ENCODE results near the gene NR1I3. TPM values are rescaled to one million over a fixed set of nuclear protein-coding genes. Genes with fewer than 3 reads are reported as not detected.
"Not testable (repeated sequence)": the region's sequence is repeated elsewhere in the genome, so short reads cannot be mapped to it uniquely, and the experiment has no call there.

Gene NR1I3
- total RNA-seq, 6 donors from 2014 or later: not detected

- H3K27me3 ChIP-seq: peaks cover 0 to 13% (median 3%) of the 10 kb centered on the region in 4 donors
- WGBS, 2 donors: 41 to 42% methylated on average over 6 of the region's 6 CpGs
- H3K36me3 ChIP-seq: no peaks in the 10 kb centered on the region
- peaks cover 5 to 19% (median 9%) of the 10 kb centered on the region in 4 donors for H3K4me1 ChIP-seq
- no peak overlapping the region for H3K27ac ChIP-seq
- H3K9me3 ChIP-seq: peaks cover 0 to 12% (median 9%) of the 10 kb centered on the region in 4 donors
- ATAC-seq (ENCODE audit: low FRiP score in 2 of 2) (no peak), DNase-seq (no peak)
- no peak for TF ChIP-seq EP300 (IDR thresholded peaks at IDR 0.05)
- TF ChIP-seq, protein P1, sequence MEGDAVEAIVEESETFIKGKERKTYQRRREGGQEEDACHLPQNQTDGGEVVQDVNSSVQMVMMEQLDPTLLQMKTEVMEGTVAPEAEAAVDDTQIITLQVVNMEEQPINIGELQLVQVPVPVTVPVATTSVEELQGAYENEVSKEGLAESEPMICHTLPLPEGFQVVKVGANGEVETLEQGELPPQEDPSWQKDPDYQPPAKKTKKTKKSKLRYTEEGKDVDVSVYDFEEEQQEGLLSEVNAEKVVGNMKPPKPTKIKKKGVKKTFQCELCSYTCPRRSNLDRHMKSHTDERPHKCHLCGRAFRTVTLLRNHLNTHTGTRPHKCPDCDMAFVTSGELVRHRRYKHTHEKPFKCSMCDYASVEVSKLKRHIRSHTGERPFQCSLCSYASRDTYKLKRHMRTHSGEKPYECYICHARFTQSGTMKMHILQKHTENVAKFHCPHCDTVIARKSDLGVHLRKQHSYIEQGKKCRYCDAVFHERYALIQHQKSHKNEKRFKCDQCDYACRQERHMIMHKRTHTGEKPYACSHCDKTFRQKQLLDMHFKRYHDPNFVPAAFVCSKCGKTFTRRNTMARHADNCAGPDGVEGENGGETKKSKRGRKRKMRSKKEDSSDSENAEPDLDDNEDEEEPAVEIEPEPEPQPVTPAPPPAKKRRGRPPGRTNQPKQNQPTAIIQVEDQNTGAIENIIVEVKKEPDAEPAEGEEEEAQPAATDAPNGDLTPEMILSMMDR (IDR thresholded peaks at IDR 0.05): no peak
- no peak for TF ChIP-seq POLR2A (IDR thresholded peaks at IDR 0.05)
- TF ChIP-seq POLR2AphosphoS5 (IDR thresholded peaks at IDR 0.05): no peak
- H3K4me3 ChIP-seq: peak overlapping the region in 3 of 4 donors; percentile 44 to 59 (median 44)
Measured at GRCh38 chr1:161259345-161259702, 21.3 kb upstream of the NR1I3 start.

DNA sequence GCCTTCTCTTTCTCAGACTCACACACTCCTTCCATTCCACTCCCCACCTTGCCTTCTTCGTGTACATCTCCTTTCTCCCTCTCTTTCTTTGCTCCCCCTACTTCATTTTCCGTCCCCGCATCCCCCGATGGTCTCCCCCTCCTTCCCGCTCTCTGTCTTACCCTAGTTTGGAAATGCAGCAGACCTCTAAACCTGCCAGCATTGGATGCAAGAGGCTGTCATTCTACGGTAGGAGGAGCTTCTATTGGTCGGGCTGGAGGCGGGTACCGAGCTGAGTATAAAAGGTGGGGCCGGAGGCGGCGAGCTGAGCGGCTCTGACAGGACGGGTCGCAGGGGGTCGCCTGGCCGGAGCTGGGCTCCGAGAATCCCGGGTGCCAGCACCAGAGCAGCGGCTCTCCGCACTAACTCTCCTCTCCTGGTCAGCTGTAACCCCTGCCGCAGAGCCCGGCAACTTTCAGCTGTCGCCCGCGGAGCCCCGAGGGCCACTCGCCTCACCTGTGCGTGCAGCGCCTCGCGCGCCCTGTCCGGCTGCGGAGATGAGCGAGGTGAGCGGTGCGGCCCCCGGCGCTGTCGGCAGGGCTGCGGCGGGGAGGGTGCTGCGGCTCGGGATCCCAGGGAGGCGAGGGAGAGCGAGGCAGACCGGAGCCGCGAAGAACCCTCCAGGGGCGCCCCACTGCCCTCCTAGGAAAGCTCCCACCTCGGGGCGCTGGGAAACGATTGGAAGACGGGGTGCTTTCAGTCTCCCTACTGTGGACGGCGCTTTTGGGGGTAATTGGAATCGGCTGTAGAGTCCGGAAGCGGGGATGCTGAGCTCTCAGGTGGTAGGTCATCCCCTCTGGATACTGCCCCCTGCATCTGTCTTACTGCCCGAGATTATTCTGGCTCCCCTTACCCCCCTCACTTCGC, 20.7 kb upstream of the NR1I3 start, which contains the start of gene PCP4L1:
Gene PCP4L1, plus strand, starts transcription at position 307 of the 906 bp plus-strand sequence. Its CDS starts 230 bp downstream, at position 537.
- Histone ChIP-seq H3K9me3 (peaks cover 0 to 12% (median 9%) of the 10 kb centered on the region in 4 donors), H3K4me1 (peaks cover 5 to 19% (median 9%) of the 10 kb centered on the region in 4 donors), H3K36me3 (no peaks in the 10 kb centered on the region), H3K27ac (no peak within 1 kb of the TSS), H3K27me3 (peaks cover 0 to 13% (median 3%) of the 10 kb centered on the region in 4 donors), H3K4me3 (peak within 1 kb of the TSS in 3 of 4 donors; percentile 44 to 59 (median 44))
- peak in 2 of 4 donors; percentile 28 to 59 for TF ChIP-seq POLR2A (IDR thresholded peaks at IDR 0.05)
- peak in 1 of 2 donors; percentile 17 for TF ChIP-seq POLR2AphosphoS5 (IDR thresholded peaks at IDR 0.05)
- TF ChIP-seq, protein P1 (IDR thresholded peaks at IDR 0.05): no peak
- DNase-seq (peak; percentile 72 to 89), ATAC-seq (ENCODE audit: low FRiP score in 2 of 2) (peak; percentile 81 to 82)
- 3 to 4% methylated on average over 29 to 53 of the region's 62 CpGs for WGBS, 2 donors

GRCh38 chr1:161257109-161257508, 19.1 kb upstream of the NR1I3 start:
- not testable (repeated sequence) for H3K4me3 ChIP-seq; H3K36me3 ChIP-seq; ATAC-seq (ENCODE audit: low FRiP score in 2 of 2); DNase-seq
- Histone ChIP-seq H3K27ac (peak overlapping the region in 1 of 4 donors; percentile 9), H3K9me3 (peaks cover 0 to 12% (median 9%) of the 10 kb centered on the region in 4 donors), H3K4me1 (peaks cover 5 to 19% (median 9%) of the 10 kb centered on the region in 4 donors), H3K27me3 (peaks cover 0 to 13% (median 3%) of the 10 kb centered on the region in 4 donors)
- 87 to 97% methylated on average over 5 of the region's 5 CpGs for WGBS, 2 donors

- DNase-seq; H3K27ac ChIP-seq; H3K36me3 ChIP-seq; H3K4me3 ChIP-seq; ATAC-seq (ENCODE audit: low FRiP score in 2 of 2): not testable (repeated sequence)
- H3K4me1 ChIP-seq: peaks cover 5 to 15% (median 9%) of the 10 kb centered on the region in 4 donors
- 69 to 70% methylated on average over 4 of the region's 4 CpGs for WGBS, 2 donors
- H3K9me3 ChIP-seq: peaks cover 0 to 12% (median 9%) of the 10 kb centered on the region in 4 donors
- H3K27me3 ChIP-seq: peaks cover 0 to 13% (median 3%) of the 10 kb centered on the region in 4 donors
Measured at GRCh38 chr1:161255955-161256520, 18.0 kb upstream of the NR1I3 start.

DNA sequence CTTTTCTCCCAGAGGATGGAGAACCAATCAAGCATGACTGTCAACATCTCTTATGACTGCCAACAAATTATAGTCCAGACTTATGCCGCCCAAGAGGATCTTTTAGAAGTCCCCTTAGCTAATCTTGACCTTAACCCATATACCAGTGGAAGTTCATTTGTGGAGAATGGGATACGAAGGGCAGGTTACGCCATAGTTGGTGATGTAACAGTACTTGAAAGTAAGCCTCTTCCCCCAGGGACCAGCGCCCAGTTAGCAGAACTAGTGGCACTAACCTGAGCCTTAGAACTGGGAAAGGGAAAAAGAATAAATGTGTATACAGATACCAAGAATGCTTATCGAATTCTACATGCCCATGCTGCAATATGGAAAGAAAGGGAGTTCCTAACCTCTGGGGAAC, 17.3 kb upstream of the NR1I3 start:
- peak in 1 of 2 donors; percentile 38 for DNase-seq
- peak in 1 of 4 donors; percentile 6 for TF ChIP-seq POLR2A (IDR thresholded peaks at IDR 0.05)
- 48 to 63% methylated on average over 5 of the region's 5 CpGs for WGBS, 2 donors
- H3K27me3 ChIP-seq: peaks cover 0 to 13% (median 3%) of the 10 kb centered on the region in 4 donors
- H3K9me3 ChIP-seq: peaks cover 0 to 12% (median 9%) of the 10 kb centered on the region in 4 donors
- H3K27ac ChIP-seq; H3K36me3 ChIP-seq; H3K4me3 ChIP-seq; ATAC-seq (ENCODE audit: low FRiP score in 2 of 2): not testable (repeated sequence)
- peaks cover 5 to 15% (median 9%) of the 10 kb centered on the region in 4 donors for H3K4me1 ChIP-seq

DNA sequence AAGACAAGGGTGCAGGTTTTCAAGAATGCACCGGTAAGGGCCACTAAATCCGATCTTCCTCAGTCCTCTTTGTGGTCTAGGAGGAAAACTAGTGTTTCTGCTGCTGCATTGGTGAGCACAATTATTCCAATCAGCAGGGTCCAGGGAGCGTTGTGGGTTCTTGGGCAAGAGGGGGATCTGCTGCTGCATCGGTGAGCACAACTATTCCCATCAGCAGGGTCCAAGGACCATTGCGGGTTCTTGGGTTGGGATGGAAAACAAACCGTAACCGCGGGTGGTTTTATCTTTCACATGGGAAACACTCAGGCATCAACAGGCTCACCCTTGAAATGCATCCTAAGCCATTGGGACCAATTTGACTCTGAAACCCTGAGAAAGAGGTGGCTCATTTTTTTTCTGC, 13.6 kb upstream of the NR1I3 start:
- WGBS, 2 donors: 89 to 92% methylated on average over 8 of the region's 8 CpGs
- H3K36me3 ChIP-seq: no peaks in the 10 kb centered on the region
- no peak overlapping the region for H3K27ac ChIP-seq
- no peak overlapping the region for H3K4me3 ChIP-seq
- DNase-seq (no peak), ATAC-seq (ENCODE audit: low FRiP score in 2 of 2) (no peak)
- TF ChIP-seq POLR2AphosphoS5 (IDR thresholded peaks at IDR 0.05) (no peak), EP300 (IDR thresholded peaks at IDR 0.05) (no peak)
- TF ChIP-seq, protein P1 (IDR thresholded peaks at IDR 0.05): no peak
- no peaks in the 10 kb centered on the region for H3K4me1 ChIP-seq
- no peaks in the 10 kb centered on the region for H3K27me3 ChIP-seq
- peaks cover 0 to 2% (median 0%) of the 10 kb centered on the region in 4 donors for H3K9me3 ChIP-seq

Measured in upper lobe of left lung (tissue), 6 donors.